ENCODE data around the gene HDDC2.
"Not testable (repeated sequence)": the region's sequence is repeated elsewhere in the genome, so short reads cannot be mapped to it uniquely, and the experiment has no call there.

The HDDC2 gene

DNA sequence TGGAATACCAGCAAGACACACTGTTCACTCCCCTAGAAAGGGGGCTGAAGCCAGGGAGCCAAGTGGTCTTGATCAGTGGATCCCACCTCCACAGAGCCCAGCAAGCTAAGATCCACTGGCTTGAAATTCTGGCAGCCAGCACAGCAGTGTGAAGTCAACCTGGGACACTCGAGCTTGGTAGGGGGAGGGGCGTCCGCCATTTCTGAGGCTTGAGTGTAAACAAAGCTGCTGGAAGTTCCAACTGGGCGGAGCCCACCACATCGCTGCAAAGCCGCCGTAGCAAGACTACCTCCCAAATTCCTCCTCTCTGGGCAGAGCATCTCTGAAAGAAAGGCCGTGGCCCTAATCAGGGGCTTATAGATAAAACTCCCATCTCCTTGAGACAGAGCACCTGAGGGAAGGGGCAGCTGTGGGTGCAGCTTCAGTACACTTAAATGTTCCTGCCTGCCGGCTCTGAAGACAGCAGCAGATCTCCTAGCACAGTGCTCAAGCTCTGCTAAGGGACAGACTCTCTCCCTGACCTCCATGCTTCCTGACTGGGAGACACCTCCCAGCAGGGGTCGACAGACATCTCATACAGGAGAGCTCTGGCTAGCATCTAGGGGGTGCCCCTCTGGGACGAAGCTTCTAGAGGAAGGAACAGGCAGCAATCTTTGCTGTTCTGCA, 21.3 kb downstream of the HDDC2 start:
- H3K4me2 ChIP-seq; H3K9ac ChIP-seq; H3K79me2 ChIP-seq (ENCODE audit: insufficient read depth, low read depth); H3K4me3 ChIP-seq (IDR thresholded peaks at IDR 0.05; ENCODE audit: insufficient read depth, low read depth, low read length); H3K27ac ChIP-seq; H3K27me3 ChIP-seq (ENCODE audit: insufficient read depth, low read depth); H2AFZ ChIP-seq (ENCODE audit: low read depth); H4K20me1 ChIP-seq (ENCODE audit: insufficient read depth); H3K36me3 ChIP-seq (ENCODE audit: insufficient read depth): not testable (repeated sequence)
- H3K4me1 ChIP-seq (ENCODE audit: low read depth, poor library complexity, severe bottlenecking), result peaks cover 15% of the 10 kb centered on the region

DNA sequence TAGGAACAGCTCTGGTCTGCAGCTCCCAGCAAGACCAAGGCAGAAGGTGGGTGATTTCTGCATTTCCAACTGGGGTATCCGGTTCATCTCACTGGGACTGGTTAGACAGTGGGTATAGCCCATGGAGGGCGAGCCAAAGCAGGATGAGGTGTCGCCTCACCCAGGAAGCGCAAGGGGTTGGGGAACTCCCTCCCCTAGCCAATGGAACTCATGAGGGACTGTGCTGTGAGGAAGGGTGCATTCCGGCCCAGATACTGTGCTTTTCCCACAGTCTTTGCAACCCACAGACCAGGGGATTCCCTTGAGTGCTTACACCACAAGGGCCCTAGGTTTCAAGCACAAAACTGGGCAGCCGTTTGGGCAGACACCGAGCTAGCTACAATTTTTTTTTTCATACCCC, 21.8 kb downstream of the HDDC2 start:
- Histone ChIP-seq H3K9ac (no peak overlapping the region), H3K27me3 (ENCODE audit: insufficient read depth, low read depth) (no peaks in the 10 kb centered on the region), H3K4me1 (ENCODE audit: low read depth, poor library complexity, severe bottlenecking) (peaks cover 15% of the 10 kb centered on the region), H3K4me3 (IDR thresholded peaks at IDR 0.05; ENCODE audit: insufficient read depth, low read depth, low read length) (no peak overlapping the region), H2AFZ (ENCODE audit: low read depth) (no peak overlapping the region), H3K36me3 (ENCODE audit: insufficient read depth) (no peaks in the 10 kb centered on the region), H3K79me2 (ENCODE audit: insufficient read depth, low read depth) (no peaks in the 10 kb centered on the region), H4K20me1 (ENCODE audit: insufficient read depth) (no peaks in the 10 kb centered on the region), H3K4me2 (no peak overlapping the region), H3K27ac (no peak overlapping the region)
- TF ChIP-seq, protein P1, sequence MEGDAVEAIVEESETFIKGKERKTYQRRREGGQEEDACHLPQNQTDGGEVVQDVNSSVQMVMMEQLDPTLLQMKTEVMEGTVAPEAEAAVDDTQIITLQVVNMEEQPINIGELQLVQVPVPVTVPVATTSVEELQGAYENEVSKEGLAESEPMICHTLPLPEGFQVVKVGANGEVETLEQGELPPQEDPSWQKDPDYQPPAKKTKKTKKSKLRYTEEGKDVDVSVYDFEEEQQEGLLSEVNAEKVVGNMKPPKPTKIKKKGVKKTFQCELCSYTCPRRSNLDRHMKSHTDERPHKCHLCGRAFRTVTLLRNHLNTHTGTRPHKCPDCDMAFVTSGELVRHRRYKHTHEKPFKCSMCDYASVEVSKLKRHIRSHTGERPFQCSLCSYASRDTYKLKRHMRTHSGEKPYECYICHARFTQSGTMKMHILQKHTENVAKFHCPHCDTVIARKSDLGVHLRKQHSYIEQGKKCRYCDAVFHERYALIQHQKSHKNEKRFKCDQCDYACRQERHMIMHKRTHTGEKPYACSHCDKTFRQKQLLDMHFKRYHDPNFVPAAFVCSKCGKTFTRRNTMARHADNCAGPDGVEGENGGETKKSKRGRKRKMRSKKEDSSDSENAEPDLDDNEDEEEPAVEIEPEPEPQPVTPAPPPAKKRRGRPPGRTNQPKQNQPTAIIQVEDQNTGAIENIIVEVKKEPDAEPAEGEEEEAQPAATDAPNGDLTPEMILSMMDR (conservative IDR thresholded peaks at IDR 0.05; ENCODE audit: low read depth, low read length), result no peak

DNA sequence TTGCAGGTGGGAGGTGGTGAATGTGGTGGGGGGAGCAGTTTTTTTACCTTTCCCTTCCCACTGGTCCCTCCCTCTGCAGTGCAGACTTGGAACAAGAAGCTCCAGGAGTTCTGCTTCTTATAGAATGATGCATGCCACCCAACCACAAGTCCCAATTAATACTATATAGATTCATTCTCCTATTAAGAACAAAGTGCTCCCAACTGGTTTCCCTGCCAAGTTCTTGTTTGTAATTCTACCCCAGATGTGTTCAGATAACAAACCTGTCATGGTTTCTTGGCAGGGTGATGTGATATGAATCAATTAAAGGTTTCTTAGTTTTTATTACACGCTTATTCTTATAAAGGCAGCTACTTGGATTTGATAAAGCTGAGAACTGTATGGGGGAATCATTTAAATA, 23.9 kb downstream of the HDDC2 start:
- no peak overlapping the region for H3K4me2 ChIP-seq
- no peak overlapping the region for H3K9ac ChIP-seq
- H2AFZ ChIP-seq (ENCODE audit: low read depth), result no peak overlapping the region
- TF ChIP-seq, protein P1 (conservative IDR thresholded peaks at IDR 0.05; ENCODE audit: low read depth, low read length), result no peak
- peaks cover 15% of the 10 kb centered on the region for H3K4me1 ChIP-seq (ENCODE audit: low read depth, poor library complexity, severe bottlenecking)
- no peaks in the 10 kb centered on the region for H4K20me1 ChIP-seq (ENCODE audit: insufficient read depth)
- no peaks in the 10 kb centered on the region for H3K79me2 ChIP-seq (ENCODE audit: insufficient read depth, low read depth)
- no peaks in the 10 kb centered on the region for H3K36me3 ChIP-seq (ENCODE audit: insufficient read depth)
- H3K4me3 ChIP-seq (IDR thresholded peaks at IDR 0.05; ENCODE audit: insufficient read depth, low read depth, low read length), result no peak overlapping the region
- no peaks in the 10 kb centered on the region for H3K27me3 ChIP-seq (ENCODE audit: insufficient read depth, low read depth)
- H3K27ac ChIP-seq, result no peak overlapping the region

DNA sequence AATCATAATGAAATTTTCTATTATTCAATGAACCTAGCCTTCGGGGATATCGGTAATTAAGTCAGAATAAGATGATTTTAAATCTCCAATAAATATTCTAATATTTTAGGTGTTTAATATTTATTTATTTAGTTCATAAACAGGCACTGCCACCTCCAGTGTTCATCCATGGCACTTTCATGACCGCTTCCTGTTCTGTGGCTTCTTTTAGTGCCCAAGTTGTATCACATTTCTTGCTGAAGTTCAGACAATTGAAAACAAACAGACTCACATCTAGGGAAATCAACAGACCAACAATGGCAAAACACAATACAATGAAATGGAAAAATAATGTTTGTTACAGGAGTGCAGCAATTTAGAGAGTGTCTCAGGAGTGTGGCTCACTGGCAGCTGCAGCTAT, 26.0 kb downstream of the HDDC2 start:
- Histone ChIP-seq H3K36me3 (ENCODE audit: insufficient read depth) (no peaks in the 10 kb centered on the region), H3K4me2 (no peak overlapping the region), H3K27ac (no peak overlapping the region), H3K4me3 (IDR thresholded peaks at IDR 0.05; ENCODE audit: insufficient read depth, low read depth, low read length) (no peak overlapping the region), H4K20me1 (ENCODE audit: insufficient read depth) (no peaks in the 10 kb centered on the region), H3K27me3 (ENCODE audit: insufficient read depth, low read depth) (no peaks in the 10 kb centered on the region), H2AFZ (ENCODE audit: low read depth) (no peak overlapping the region), H3K4me1 (ENCODE audit: low read depth, poor library complexity, severe bottlenecking) (peaks cover 15% of the 10 kb centered on the region), H3K79me2 (ENCODE audit: insufficient read depth, low read depth) (no peaks in the 10 kb centered on the region), H3K9ac (no peak overlapping the region)
- TF ChIP-seq, protein P1 (conservative IDR thresholded peaks at IDR 0.05; ENCODE audit: low read depth, low read length), result no peak

GRCh38 chr6:125274935-125275334, 26.8 kb downstream of the HDDC2 start:
- no peaks in the 10 kb centered on the region for H4K20me1 ChIP-seq (ENCODE audit: insufficient read depth)
- no peak overlapping the region for H3K4me3 ChIP-seq (IDR thresholded peaks at IDR 0.05; ENCODE audit: insufficient read depth, low read depth, low read length)
- H3K4me1 ChIP-seq (ENCODE audit: low read depth, poor library complexity, severe bottlenecking), result peaks cover 12% of the 10 kb centered on the region
- TF ChIP-seq, protein P1 (conservative IDR thresholded peaks at IDR 0.05; ENCODE audit: low read depth, low read length), result no peak
- no peaks in the 10 kb centered on the region for H3K27me3 ChIP-seq (ENCODE audit: insufficient read depth, low read depth)
- H3K9ac ChIP-seq, result no peak overlapping the region
- H2AFZ ChIP-seq (ENCODE audit: low read depth), result no peak overlapping the region
- H3K4me2 ChIP-seq, result no peak overlapping the region
- H3K36me3 ChIP-seq (ENCODE audit: insufficient read depth), result no peaks in the 10 kb centered on the region
- no peak overlapping the region for H3K27ac ChIP-seq
- no peaks in the 10 kb centered on the region for H3K79me2 ChIP-seq (ENCODE audit: insufficient read depth, low read depth)

Data from KMS-11 (cell line).